HL-60/S4 treated with phorbol 12-myristate 13-acetate at 8.2 ng/mL for 4 days and 3 days (cell line): ENCODE data around the gene FNDC11.
"Not testable (repeated sequence)": the region's sequence is repeated elsewhere in the genome, so short reads cannot be mapped to it uniquely, and the experiment has no call there.

Experiments used
- in situ Hi-C: fragments of 300-500 bp; cut with MboI; formaldehyde crosslinking; loops from 2 replicates; pipeline ENCODE4 v1.15.0; 2022; ENCODE audit warnings: low sequenced_read_pairs

The FNDC11 gene

DNA sequence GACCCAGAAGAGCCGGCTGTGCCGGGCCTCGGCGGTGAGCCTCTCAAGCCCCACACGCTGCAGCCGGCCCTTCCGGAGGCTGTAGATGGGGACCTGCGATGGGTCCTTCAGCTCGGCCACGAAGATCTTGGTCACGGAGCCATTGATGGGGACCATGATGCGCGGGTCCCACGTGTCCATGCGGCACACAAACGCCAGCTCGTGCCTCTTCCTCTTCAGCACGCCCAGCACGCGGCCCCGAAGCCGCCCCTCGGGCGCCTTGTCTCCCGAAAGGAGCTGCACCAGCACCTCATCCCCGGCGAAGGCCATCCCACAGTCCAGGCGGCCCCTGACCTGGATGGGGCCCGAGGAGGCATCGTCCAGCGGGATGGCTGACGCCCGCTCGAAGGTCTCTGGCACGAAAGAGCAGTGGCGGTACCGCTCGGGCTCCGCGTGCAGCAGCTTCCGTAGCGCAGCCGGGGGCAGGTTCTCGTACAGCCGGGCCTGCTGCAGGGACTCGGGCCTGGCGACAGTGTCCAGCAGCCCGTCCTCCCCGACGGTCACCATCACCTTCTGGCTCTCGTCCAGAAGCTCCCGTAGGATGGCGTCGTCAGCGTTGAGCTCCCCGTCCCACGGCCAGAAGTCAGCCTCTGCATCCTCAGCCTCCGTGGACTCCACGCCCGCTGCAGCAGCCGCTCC is 11.2 kb downstream of the FNDC11 start:
- in situ Hi-C loops = no loop called here

DNA sequence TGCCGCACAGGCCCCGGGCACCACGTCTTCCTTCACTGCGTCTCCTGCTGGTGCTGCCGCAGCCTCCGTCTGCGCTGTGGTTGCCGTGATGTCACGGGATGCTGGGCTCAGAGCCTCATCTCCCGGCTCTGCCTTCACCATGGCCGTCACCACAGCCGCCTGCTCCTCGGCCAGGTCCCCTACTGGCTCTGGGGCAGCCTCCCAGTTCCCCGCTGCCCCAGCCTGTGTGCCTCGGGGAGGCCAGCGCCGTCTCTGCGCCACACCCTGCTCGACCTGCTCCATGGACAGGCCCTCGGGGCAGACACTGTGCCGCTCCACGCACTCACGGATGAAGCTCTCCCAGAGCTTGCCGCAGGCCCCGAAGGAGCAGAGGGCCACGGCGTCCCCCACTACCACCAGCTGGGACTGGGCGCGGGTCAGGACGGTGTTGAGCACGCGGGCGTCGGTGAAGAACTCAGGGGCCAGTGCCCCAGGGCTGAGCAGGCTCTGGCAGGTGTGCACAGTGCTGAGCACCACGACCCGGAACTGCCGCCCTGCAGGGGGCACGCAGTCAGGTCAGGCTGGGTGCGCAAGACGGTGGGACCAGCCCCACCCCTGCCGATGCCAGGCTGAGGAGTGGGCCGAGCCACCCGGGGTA is 11.9 kb downstream of the FNDC11 start:
- in situ Hi-C loops = no loop called here

DNA sequence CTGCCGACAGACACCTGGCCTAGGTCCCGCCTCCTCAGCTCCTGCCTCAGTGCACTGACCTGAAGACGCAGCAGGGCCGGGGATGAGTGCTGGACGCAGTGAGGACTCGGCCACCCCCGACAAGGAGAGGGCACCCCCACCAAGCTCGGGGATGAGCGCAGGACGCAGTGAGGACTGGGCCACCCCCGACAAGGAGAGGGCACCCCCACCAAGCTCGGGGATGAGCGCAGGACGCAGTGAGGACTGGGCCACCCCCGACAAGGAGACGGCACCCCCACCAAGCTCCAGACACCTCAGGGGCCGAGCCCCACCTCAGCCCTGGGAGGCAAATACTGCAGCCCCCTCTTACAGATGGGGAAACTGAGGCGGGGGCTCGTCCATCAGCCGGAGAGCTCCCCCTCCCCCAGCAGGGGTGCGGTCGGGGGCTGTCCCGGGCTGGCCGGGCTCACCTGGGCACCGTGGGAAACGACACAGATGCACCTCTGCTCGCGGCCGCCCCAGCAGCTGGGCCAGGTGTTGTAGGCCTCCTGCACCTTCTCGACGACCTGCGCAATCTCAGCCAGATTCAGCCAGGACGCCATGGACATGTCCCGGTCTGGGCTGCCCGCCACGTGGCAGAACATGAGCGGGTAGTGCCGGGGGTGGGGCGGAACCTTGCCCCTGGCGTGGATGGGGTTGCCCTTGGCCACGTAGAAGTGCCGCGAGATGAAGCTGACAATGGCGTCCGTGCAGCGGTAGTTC is 12.6 kb downstream of the FNDC11 start:
- in situ Hi-C loops = no loop called here

DNA sequence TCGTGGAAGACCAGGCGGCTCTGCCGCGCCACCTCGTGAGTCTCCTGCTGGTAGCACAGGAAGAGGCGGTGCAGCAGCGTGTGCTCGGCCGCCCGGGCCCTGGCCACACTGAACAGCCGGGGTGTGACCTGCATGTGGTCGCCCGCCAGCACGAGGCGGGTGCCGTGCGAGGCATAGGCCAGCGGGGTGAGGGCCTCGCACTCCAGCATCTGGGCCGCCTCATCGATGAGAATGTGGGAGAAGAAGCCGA is 13.1 kb downstream of the FNDC11 start:
- in situ Hi-C loops = no loop called here

DNA sequence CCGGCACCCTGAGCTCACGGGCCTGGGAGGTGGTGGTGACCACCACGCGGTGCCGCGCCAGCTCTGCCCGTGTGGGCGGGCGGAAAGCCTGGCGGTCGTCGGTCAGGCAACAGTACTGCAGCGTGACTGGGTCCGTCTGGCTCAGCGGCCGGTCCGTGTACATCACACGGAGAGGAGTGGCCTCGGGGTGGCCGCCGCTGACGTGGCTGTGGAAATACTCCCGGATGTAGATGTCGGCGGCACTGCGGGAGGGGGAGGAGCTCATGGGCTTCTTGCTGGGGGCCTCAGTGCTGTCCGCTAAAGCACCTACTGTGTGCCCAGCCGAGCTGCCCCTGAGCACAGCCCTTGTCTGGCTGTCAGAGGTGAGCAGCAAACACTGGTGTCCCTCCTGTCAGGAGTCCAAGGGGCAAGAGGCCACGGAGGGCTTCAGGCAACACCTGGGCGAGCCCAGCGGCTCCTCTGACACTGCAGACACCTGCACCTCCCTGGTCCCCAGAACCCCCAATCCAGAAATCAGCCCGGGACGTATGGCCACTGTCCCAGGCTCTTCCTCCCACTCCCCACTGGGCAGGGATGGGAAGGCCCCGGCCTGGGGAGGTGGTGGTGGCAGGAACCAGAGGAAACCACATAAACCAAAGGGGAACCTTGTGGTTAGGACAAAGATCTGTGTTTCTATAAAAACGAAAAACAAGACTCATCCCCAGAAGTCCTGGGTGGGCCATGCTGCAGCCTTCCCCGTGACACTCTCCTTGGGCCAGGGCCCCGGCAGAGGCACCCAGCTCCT is 13.6 kb downstream of the FNDC11 start:
- in situ Hi-C loops = no loop called here

DNA sequence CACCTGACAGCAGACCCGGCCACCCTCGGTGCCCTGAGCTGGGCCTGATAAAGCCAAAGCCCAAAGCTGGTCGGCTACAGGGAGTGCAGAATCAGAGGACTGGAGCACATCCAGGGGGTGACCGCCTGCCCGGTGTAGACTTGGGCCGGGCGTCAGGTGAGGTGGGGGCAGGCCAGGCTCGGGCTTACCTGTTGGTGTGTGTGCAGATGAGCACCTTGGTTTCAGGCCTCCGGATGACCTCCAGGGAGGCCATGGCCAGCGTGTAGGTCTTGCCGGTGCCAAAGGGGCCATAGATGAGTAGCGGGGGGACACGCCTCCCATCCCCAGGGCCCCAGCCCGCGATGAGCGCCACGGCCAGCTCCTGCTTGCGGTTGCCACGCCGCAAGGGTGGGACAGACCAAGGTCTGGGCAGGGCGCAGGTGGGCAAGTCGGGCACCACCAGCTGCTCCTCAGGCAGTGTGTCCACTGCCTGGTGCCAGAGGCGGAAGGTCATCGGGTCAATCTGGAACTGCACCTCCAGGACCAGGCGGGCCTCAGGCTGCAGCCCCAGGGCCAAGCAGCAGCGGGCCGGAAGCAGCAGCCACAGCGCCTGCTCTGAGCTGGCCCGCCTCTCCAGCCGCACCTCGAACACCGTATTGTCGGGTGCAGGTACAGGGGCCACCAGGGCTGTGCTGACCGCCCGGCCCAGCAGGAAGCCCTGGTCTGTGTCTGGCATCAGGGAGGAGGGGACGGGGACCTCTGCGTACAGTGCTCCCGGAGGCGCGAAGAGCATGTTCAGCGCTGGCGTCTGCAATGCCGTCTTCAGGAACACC is 14.4 kb downstream of the FNDC11 start:
- in situ Hi-C loops = no loop called here

DNA sequence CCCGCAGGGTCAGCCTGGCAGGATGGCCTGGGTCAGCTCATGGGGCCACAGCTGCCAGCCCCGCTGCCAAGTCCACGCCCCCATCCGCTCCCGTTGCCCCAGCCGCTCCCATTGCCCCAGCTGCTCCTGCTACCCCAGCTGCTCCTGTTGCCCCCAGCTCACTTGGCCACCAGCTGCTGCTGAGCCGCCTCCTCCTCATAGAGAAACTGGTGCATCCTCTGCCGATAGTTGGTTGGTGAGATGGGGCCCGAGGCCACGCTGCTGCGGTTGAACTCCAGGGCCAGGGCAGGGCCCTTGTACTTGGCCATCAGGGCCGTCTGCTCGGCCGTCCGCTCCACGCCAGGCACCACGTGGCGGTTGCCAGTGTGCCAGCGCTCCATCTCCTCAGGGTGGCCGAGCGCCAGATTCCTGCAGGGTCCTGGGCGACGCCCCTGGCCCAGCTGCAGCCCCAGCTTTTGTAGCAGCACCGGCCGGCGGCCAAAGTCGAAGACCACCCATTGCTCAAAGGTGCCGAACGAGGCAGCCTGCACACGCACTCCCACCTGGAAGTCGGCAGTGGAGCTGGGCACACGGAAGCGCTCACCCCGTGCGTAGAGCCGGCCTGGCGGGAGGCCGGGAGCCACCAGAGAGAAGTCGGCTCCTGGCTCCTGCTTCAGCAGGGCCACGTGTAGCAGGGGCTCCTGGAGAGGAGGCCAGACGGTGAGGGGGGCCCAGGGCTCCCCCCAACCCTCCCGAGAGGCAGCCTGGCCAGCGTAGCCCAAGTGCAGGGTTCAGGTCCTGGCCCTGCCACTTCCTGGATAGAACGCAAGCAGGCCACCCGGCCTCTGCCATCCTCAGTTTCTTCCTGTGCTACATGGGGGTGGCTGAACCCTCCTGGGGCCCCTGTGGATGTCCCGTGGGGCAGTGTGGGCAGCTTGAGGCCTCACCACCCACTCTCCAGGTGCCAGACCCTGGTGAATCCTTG is 15.3 kb downstream of the FNDC11 start:
- in situ Hi-C loops = no loop called here

DNA sequence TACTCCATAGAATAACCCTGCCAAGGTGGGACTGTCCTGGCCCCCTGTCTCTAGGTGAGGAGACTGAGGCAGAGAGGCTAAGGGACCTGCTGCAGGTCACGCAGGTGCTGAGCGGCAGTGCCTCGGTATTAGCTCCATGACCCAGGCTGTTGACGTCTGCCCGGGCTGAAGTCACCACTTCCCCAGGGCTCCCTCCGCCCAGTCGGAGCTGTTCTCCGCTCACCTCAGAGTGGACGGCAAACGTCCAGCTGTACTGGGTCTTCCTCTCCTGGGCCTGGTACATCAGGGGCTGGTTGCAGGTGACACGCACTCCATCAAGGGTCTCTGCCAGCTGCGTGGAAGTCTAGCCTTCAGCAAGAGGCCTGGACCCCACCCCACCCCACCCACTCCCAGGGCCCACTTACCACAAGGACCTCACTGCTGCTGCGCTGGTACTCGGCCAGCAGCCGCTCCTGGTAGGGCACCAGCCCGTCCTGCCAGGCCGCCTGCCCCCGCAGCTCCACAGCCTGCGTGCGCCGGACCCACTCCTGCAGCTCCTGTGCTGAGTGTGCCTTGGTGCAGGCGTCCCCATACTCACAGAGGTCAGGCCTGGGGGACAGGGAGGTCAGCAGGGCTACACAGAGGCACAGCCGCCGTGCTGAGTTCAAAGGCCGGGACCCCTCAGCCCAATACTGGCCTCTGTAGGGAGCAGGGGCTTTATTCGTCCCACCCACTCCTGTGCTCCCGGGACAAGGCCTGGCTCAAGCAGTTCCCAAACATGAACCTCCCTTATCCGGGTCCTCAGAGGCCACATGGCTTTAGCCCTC is 16.5 kb downstream of the FNDC11 start:
- in situ Hi-C loops = no loop called here

DNA sequence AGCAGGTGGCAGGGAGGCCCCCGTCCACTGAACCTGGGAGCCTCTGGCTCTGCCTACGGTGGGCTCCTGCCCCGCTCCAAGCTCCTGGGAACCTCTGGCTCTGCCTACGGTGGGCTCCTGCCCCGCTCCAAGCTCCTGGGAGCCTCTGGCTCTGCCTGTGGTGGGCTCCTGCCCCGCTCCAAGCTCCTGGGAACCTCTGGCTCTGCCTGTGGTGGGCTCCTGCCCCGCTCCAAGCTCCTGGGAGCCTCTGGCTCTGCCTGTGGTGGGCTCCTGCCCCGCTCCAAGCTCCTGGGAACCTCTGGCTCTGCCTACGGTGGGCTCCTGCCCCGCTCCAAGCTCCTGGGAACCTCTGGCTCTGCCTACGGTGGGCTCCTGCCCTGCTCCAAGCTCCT is 17.1 kb downstream of the FNDC11 start:
- in situ Hi-C loops = not testable (repeated sequence)

DNA sequence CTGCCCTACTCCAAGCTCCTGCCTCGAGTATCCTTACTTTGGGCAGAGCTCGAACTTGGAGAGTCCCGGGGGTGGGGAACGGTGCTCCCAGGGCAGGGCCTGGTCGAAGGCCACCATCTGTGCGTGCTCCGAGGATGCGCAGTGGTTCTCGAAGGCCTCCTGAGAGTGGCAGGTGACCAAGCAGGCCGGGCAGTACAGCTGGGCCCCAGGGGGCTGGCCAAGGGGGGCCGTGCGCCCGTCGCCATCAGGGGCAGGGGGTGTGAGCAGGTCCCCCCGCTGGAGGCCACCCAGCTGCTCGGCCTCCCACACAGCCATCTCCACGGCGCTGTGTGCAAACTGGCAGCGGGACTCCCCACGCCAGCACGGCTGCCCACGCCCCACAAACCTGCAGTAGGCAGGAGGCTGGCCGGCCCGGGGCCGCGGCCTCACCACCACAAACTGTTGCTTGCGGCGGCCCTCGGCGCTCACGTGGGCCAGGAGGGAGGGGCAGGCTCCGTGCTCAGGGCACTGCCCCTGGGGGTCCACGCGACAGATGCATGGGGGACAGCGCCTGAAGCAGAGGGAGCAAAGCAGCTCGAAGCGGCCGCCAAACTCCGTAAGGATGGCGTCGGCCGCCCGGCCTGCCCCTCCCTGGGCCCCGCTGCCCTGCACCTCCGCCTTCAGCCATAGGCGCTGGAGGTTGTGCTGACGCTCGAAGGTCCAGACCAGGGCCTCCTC is 18.3 kb downstream of the FNDC11 start:
- in situ Hi-C loops = no loop called here

DNA sequence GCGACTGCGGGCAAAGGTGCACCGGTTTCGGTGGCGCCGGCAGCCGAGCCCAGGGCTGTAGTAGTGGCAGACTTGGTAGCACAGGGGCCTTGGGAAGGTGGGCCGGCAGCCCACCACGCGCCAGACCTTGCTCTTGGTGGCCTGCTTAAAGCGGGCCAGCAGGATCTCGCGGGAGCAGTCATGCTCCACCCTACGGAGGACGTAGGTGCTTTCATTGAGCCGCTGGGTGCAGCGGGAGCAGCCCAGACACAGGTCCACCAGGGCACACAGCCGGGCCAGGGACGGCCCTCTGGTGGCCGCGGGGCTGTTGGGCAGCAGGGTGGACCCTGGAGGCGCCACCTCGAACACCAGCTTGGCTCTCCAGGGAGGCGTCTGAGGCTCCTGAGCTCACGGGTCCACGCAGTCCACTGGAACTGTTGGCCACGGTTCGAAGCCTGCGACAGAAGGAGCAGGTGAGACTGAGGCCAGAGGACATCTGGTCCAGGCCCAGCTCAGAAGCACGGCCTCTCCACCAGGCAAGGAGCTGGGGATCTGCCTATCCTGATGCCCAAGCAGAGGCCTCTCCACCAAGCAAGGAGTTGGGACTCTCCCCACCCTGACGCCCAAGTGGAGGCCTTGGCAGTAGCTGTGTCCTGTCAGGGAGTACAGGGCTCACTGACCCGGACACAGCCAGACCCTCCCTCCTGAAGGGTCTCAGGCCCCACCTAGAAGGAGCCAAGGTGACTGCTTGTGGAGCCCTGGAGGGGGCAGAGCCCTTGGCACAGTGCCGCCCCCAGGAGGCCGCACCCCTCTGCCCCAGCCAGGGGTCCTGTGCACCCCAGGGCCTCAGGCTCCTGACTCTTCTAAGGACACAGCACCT is 19.1 kb downstream of the FNDC11 start:
- in situ Hi-C loops = no loop called here

DNA sequence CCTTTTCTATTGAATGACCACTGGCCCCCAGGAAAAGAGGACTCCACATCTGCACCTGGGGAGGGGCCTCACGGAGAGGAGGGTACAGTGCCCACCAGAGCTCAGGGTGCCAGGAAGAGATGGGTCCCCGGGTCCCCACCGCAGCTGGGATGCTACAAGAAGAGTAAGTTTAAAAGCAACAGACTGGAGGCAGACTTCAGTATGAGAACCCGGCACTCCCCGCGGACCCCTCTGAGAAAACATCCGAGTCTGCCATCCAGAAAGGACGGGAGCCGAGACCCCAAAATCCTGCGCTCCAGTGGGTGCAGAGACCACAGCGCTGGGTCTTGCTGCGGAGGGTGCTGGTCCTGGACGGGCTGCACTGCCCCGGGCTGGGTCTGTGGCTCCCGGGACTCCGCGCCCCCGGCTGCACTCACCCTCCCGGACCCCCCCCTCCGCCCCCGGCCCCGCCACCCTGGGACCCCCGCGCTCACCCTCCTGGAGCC is 19.7 kb downstream of the FNDC11 start:
- in situ Hi-C loops = no loop called here

DNA sequence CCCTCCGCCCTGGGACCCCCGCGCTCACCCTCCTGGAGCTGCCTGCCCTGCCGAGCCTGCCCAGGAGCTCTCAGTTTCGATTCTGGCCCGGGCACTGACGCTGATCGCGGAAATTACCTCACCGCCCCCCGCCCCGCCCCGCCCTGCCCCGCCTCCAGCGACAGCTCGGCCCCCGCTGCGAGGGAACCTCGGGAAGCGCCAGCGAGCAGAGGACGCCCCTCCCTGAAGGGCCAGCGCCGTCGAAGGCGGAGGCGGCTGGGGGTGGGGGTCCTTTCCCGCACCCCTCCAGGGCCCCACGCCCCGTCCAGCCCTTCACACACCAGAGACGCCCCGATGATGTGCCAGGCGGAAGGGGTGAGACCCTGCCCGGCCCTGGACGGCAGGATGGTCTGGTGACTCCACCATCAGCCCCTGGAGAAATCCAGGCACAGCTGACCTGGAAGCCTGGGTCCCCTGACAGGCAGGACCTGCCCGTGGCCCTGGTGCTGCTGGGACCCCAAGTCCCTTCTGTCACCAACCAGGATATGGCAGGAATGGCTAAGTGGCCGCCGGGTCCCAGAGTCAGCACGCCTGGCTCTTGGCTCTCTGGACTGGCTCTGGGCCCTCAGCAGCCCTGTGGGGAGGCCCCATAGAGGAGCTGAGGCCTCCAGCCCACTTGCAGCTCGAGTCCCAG is 20.3 kb downstream of the FNDC11 start, which contains the start of gene HELZ2:
HELZ2 (minus strand) TSS at position 84 of the 673 bp plus-strand sequence. CDS start 1,854 bp downstream, outside the sequence.
- in situ Hi-C loops = no loop called here

DNA sequence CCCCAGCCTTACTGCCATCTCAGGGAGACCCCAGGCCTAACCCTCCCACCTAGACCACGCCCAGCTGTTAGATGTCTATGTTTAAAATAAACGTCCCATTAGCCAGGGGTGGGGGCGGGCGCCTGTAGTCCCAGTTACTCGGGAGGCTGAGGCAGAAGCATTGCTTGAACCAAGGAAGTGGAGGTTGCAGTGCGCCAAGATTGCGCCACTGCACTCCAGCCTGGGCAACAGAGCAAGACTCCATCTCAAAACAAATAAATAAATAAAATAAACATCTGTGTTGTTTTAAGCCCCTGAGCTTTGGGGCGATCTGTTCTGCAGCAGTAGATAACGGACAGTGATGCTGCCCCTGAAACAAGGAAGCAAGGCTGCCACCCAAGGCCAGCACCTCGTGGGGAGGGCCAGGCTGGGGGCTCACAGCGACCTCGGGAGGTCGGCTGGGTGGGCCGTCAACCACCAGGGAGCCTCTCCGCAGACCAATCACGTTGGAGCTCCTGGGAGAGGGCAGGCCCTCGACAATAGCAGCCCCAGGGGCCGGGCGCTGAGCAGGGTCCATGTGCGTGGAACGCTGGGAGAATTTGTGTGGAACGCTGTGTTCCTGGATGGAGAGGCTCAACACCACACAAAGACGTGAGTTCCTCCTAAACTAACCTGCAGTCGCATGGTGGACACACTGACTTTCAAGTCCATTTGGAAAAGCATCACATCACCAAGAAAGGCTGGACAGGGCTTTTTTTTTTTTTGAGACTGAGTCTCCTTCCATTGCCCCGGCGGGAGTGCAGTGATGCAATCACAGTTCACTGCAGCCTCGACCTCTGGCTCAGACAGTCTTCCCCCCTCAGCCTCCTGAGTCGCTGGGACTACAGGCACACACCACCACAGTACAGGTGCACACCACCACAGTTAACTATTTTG is 21.1 kb downstream of the FNDC11 start:
- in situ Hi-C loops = no loop called here

DNA sequence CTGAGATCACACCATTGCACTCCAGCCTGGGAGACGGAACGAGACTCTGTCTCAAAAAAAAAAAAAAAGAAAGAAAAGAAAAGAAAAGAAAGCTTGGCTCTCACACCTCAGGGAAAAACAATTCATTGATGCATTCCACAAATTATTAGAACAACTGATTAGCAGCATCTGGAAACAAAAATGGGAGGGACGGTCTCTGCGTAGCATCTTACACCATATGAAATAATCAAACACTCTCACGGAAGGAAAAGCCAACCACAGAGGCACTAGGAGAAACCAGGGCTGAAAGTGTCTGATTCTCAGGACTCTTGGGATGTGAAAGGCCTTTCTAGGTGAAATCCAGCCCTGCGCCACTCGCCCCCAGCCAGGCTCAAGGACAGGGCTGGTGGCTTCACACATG is 22.4 kb downstream of the FNDC11 start:
- in situ Hi-C loops = no loop called here
